ENCODE measurements around the gene BTG4. TPM values are rescaled to one million over a fixed set of nuclear protein-coding genes. Genes with fewer than 3 reads are reported as not detected.

Gene BTG4
- total RNA-seq, 4 donors from 2014 or later: not detected

DNA sequence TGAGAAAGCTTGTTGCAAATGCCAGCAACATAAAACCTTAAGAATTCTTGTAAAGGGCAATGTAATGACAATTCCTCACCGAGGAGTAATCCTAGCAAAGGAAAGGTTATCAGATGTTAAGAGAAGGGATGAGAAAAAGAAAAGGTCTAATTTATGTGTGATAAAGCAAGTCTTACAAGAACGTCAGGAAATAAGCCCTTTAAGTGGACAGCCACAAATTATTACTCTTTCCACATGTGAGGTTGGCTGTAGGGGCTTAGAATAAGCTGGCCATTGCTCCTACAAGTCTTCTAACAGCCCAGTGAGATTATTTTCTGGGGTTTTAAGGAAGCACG lies 37.6 kb upstream of the BTG4 start:
- 62 to 63% methylated on average over 3 of the region's 3 CpGs for WGBS, 2 donors
- H3K4me3 ChIP-seq: no peak overlapping the region
- TF ChIP-seq EP300 (IDR thresholded peaks at IDR 0.05): no peak
- TF ChIP-seq, protein P1, sequence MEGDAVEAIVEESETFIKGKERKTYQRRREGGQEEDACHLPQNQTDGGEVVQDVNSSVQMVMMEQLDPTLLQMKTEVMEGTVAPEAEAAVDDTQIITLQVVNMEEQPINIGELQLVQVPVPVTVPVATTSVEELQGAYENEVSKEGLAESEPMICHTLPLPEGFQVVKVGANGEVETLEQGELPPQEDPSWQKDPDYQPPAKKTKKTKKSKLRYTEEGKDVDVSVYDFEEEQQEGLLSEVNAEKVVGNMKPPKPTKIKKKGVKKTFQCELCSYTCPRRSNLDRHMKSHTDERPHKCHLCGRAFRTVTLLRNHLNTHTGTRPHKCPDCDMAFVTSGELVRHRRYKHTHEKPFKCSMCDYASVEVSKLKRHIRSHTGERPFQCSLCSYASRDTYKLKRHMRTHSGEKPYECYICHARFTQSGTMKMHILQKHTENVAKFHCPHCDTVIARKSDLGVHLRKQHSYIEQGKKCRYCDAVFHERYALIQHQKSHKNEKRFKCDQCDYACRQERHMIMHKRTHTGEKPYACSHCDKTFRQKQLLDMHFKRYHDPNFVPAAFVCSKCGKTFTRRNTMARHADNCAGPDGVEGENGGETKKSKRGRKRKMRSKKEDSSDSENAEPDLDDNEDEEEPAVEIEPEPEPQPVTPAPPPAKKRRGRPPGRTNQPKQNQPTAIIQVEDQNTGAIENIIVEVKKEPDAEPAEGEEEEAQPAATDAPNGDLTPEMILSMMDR (IDR thresholded peaks at IDR 0.05): no peak
- TF ChIP-seq POLR2A (IDR thresholded peaks at IDR 0.05): no peak
- H3K27ac ChIP-seq: no peak overlapping the region
- no peaks in the 10 kb centered on the region for H3K27me3 ChIP-seq
- H3K4me1 ChIP-seq: no peaks in the 10 kb centered on the region
- H3K9me3 ChIP-seq: no peaks in the 10 kb centered on the region
- H3K36me3 ChIP-seq: peaks cover 0 to 50% (median 0%) of the 10 kb centered on the region in 3 donors
- no peak for DNase-seq (ENCODE audit: low spot score in 2 of 2)

DNA sequence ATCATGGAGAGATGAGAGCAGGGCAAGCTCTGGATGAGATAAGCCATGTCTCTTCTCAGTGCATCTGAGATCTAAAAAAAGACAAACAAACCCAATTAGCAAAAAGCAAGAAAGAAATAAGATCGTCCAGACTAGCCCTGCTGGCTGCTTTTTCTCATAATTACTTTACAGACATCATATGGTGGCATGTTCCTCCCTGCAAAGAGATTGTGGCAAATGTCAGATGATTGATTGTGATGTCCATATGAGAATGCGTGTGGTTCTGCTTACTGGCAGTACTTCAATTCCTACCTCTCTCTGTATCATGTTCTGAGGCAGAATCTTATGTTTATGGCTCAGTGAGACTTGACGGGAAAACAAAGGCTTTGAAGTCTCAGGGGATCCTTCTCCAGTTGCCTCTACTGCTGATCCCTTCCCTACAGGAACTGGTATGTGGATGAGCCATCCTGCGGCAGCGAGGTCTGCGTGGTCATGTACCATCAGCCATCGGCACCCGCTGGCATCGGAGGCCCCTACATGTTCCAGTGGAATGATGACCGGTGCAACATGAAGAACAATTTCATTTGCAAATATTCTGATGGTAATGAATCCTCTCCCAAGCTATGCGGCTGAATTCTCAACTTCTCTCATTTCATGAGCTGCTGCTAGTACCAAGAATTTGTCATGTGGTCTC lies 37.1 kb upstream of the BTG4 start:
- 80% methylated on average over 9 to 11 of the region's 11 CpGs for WGBS, 2 donors
- Histone ChIP-seq H3K27ac (no peak overlapping the region), H3K27me3 (no peaks in the 10 kb centered on the region), H3K4me1 (no peaks in the 10 kb centered on the region), H3K36me3 (peaks cover 0 to 50% (median 0%) of the 10 kb centered on the region in 3 donors), H3K9me3 (no peaks in the 10 kb centered on the region), H3K4me3 (no peak overlapping the region)
- no peak for DNase-seq (ENCODE audit: low spot score in 2 of 2)
- no peak for TF ChIP-seq POLR2A (IDR thresholded peaks at IDR 0.05)
- TF ChIP-seq, protein P1 (IDR thresholded peaks at IDR 0.05): no peak
- TF ChIP-seq EP300 (IDR thresholded peaks at IDR 0.05): no peak

DNA sequence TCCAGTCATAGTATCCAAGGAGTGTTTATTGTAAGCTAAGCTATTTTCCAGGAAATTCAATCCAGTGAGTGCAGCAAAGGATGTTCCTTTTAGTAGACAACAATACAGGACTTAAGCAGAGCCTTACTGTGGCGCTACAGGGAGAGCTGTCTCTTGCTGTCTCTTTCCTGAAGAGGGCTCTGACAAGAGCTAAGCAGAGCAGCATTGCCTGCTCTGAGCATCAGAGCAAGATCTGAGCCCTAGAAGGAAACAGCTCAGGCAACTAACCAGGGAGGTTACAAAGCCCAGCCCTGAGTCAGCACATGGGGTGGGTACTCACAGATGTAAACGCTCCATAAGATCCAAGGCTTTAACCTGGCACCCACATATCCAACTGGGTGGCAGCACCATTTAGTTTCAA lies 36.3 kb upstream of the BTG4 start:
- no peak overlapping the region for H3K27ac ChIP-seq
- 63 to 86% methylated on average over 2 of the region's 2 CpGs for WGBS, 2 donors

DNA sequence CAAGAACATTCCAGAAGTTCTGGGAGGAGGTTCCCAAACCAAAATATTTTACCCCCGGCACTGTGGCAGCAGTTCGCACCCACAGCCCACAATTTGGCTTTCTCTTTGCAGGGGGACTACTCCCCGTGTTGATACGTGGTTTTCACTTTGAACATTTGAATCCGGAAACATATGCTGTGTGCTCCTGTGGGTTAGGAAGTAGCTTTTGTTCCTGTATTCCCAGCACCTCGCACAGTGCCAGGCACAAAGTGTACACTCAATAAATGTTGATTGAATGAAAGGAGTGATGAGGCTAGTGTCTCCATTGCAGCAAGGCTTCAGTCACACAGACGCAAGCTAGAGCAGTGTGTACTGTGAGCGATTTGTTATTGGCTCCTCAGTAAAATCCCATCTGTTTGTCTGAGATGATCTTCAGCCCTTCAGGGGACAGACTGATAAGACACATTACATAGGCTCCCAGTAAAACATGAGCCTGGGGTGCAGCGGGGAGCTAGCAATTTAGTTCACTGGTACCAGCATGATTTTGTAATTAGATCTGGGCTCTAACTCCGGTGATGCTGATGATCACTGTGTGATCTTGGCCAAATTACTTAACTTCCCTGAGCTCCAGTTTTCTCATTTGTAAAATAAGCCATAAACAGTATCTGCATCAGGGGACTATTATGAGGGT lies 30.6 kb upstream of the BTG4 start:
- Histone ChIP-seq H3K4me3 (no peak overlapping the region), H3K27me3 (peaks cover 0 to 3% of the 10 kb centered on the region in 2 donors), H3K36me3 (peaks cover 0 to 36% (median 0%) of the 10 kb centered on the region in 3 donors), H3K9me3 (no peaks in the 10 kb centered on the region), H3K27ac (no peak overlapping the region), H3K4me1 (peaks cover 0 to 27% (median 10%) of the 10 kb centered on the region in 4 donors)
- WGBS, 2 donors: 78 to 79% methylated on average over 10 of the region's 10 CpGs
- TF ChIP-seq EP300 (IDR thresholded peaks at IDR 0.05) (no peak), POLR2A (IDR thresholded peaks at IDR 0.05) (no peak)
- TF ChIP-seq, protein P1 (IDR thresholded peaks at IDR 0.05): no peak
- DNase-seq (ENCODE audit: low spot score in 2 of 2): no peak

More for the DNA sequence above, 36.3 kb upstream of the BTG4 start:
- H3K4me1 ChIP-seq: no peaks in the 10 kb centered on the region
- no peaks in the 10 kb centered on the region for H3K27me3 ChIP-seq
- peaks cover 0 to 52% (median 0%) of the 10 kb centered on the region in 3 donors for H3K36me3 ChIP-seq
- no peak overlapping the region for H3K4me3 ChIP-seq
- no peak for TF ChIP-seq EP300 (IDR thresholded peaks at IDR 0.05)
- no peak for TF ChIP-seq POLR2A (IDR thresholded peaks at IDR 0.05)
- TF ChIP-seq, protein P1 (IDR thresholded peaks at IDR 0.05): no peak
- DNase-seq (ENCODE audit: low spot score in 2 of 2): no peak
- H3K9me3 ChIP-seq: no peaks in the 10 kb centered on the region
